HG02840 (cell line): ENCODE data around the gene SPTLC2.

ENCODE experiments used
- ATAC-seq: cut with Tn5 transposase; IDR thresholded peaks from one replicate; pipeline ENCODE4 v1.9.1; 2021; ENCODE audit warnings: mild to moderate bottlenecking, moderate library complexity, moderate number of reproducible peaks; ENCODE audit not compliant: unreplicated experiment, low FRiP score

SPTLC2 gene

GRCh38 chr14:77625360-77625759 lies 8.9 kb upstream of the SPTLC2 start:
- ATAC-seq = no peak

GRCh38 chr14:77623201-77623600 lies 6.8 kb upstream of the SPTLC2 start:
- ATAC-seq = no peak

GRCh38 chr14:77622366-77622961 lies 6.0 kb upstream of the SPTLC2 start:
- no peak for ATAC-seq

GRCh38 chr14:77620222-77620870 lies 3.9 kb upstream of the SPTLC2 start:
- ATAC-seq = no peak

GRCh38 chr14:77618381-77618970 lies 2.0 kb upstream of the SPTLC2 start:
- no peak for ATAC-seq

GRCh38 chr14:77616133-77616453 lies 344 bp downstream of the SPTLC2 start:
- peak; percentile 9 for ATAC-seq

- ATAC-seq = no peak
These were observed 890 bp downstream of the SPTLC2 start for GRCh38 chr14:77615361-77616132.

- no peak for ATAC-seq
These were observed 3.2 kb downstream of the SPTLC2 start for GRCh38 chr14:77613201-77613600.

- ATAC-seq = no peak
These were observed 4.3 kb downstream of the SPTLC2 start for GRCh38 chr14:77612011-77612620.

- no peak for ATAC-seq
These were observed 5.9 kb downstream of the SPTLC2 start for GRCh38 chr14:77610553-77610952.

- ATAC-seq = no peak
These were observed 6.5 kb downstream of the SPTLC2 start for GRCh38 chr14:77609922-77610321.

- ATAC-seq = no peak
These were observed 8.6 kb downstream of the SPTLC2 start for GRCh38 chr14:77607741-77608302.

- ATAC-seq = no peak
These were observed 11.0 kb downstream of the SPTLC2 start for GRCh38 chr14:77605392-77605972.

GRCh38 chr14:77603654-77604255 lies 12.7 kb downstream of the SPTLC2 start:
- no peak for ATAC-seq

- ATAC-seq = no peak
These were observed 13.4 kb downstream of the SPTLC2 start for GRCh38 chr14:77603031-77603430.

GRCh38 chr14:77601846-77602619 lies 14.4 kb downstream of the SPTLC2 start:
- ATAC-seq = no peak

- ATAC-seq = no peak
These were observed 16.5 kb downstream of the SPTLC2 start for GRCh38 chr14:77599889-77600288.

- ATAC-seq = no peak
These were observed 17.9 kb downstream of the SPTLC2 start for GRCh38 chr14:77598366-77599070.
